ENCODE results near the gene SYK. TPM values are rescaled to one million over a fixed set of nuclear protein-coding genes. Genes with fewer than 3 reads are reported as not detected.
A peak's percentile ranks its signal among the peaks of the same experiment; 100 is the strongest.

Gene SYK
- total RNA-seq, 1 experiment from 2014 or later, result 5.3 TPM

DNA sequence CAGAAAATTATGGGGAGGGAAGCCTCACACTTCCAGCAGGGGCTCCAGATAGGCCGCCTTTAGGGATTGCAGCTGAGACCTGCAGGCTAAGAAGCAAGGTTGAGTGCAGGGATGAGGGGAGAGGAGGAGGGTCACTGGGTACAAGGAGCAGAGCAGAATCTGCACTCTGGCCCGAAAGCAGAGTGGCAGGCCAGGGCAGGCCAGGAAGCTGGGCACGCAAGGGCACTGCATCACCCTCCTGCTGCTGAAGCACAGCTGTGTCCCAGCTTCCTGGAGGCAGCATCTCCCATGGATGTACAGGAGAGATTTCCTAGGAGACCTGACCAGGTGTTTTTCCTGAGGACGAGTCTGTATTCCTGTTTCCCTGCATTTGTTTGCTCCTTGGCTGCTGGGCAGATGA is 92.1 kb downstream of the SYK start:
- Mint-ChIP-seq H3K4me1 (ENCODE audit: low read depth, unreplicated experiment) (no peaks in the 10 kb centered on the region), H3K27me3 (ENCODE audit: insufficient read depth, unreplicated experiment) (no peaks in the 10 kb centered on the region), H3K9me3 (ENCODE audit: unreplicated experiment) (no peaks in the 10 kb centered on the region), H3K4me3 (ENCODE audit: unreplicated experiment) (no peak overlapping the region), H3K36me3 (ENCODE audit: insufficient read depth, unreplicated experiment) (no peaks in the 10 kb centered on the region), H3K27ac (ENCODE audit: unreplicated experiment) (no peak overlapping the region)
- Histone ChIP-seq H3K27me3 (replicated peaks; ENCODE audit: control insufficient read depth, insufficient read depth, low read length) (no peaks in the 10 kb centered on the region), H3K9me3 (no peaks in the 10 kb centered on the region), H3K4me1 (no peaks in the 10 kb centered on the region), H3K36me3 (ENCODE audit: control insufficient read depth, insufficient read depth, low read length) (no peaks in the 10 kb centered on the region), H3K4me3 (ENCODE audit: low read depth, low read length) (no peak overlapping the region)
- no peak for DNase-seq
- intact Hi-C loops (cut with micrococcal nuclease; ENCODE audit: unreplicated experiment), result no loop called here
- BruUV-seq (replicated peaks), result no TSS peak
- ChIA-PET CTCF (no interaction called here), POLR2A (no interaction called here)
- TF ChIP-seq, protein P1, sequence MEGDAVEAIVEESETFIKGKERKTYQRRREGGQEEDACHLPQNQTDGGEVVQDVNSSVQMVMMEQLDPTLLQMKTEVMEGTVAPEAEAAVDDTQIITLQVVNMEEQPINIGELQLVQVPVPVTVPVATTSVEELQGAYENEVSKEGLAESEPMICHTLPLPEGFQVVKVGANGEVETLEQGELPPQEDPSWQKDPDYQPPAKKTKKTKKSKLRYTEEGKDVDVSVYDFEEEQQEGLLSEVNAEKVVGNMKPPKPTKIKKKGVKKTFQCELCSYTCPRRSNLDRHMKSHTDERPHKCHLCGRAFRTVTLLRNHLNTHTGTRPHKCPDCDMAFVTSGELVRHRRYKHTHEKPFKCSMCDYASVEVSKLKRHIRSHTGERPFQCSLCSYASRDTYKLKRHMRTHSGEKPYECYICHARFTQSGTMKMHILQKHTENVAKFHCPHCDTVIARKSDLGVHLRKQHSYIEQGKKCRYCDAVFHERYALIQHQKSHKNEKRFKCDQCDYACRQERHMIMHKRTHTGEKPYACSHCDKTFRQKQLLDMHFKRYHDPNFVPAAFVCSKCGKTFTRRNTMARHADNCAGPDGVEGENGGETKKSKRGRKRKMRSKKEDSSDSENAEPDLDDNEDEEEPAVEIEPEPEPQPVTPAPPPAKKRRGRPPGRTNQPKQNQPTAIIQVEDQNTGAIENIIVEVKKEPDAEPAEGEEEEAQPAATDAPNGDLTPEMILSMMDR (IDR thresholded peaks at IDR 0.05; ENCODE audit: insufficient read depth in 1 of 2, low read depth in 1 of 2, low read length in 1 of 2, severe bottlenecking in 1 of 2, unreplicated experiment in 1 of 2), result no peak

DNA sequence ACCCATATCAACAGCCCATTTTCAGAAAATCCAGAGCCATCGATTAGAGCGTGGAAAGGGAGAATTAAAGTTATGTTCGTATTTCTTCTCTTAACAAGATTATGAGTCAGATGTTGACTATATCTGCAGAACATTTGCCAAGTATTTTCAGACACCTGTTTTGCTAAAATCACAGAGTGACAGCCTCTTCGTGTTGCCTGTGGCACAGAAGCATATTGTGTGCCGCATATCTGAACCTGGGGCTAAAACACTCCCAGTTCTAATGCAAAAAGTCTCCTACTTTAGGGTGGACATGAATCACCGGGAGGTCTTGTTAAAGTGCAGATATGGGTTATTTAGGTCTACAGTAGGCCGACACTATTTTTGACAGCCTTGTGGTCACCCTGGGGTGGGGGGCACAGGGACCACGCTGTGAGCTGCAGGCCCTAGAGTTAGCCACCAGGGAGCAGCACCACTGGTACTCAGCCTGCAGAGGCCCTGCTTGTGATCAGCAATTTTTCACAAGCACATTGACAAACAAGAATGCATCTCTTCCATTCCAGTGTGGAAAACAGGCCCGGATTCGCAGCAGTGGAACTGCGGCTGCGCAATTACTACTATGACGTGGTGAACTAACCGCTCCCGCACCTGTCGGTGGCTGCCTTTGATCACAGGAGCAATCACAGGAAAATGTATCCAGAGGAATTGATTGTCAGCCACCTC is 93.5 kb downstream of the SYK start:
- no peaks in the 10 kb centered on the region for H3K27me3 Mint-ChIP-seq (ENCODE audit: insufficient read depth, unreplicated experiment)
- no peak overlapping the region for H3K4me3 Mint-ChIP-seq (ENCODE audit: unreplicated experiment)
- no peaks in the 10 kb centered on the region for H3K4me1 Mint-ChIP-seq (ENCODE audit: low read depth, unreplicated experiment)
- CTCF ChIA-PET, result no interaction called here
- Histone ChIP-seq H3K4me1 (no peaks in the 10 kb centered on the region), H3K36me3 (ENCODE audit: control insufficient read depth, insufficient read depth, low read length) (no peaks in the 10 kb centered on the region), H3K4me3 (ENCODE audit: low read depth, low read length) (no peak overlapping the region), H3K27me3 (replicated peaks; ENCODE audit: control insufficient read depth, insufficient read depth, low read length) (no peaks in the 10 kb centered on the region), H3K9me3 (no peaks in the 10 kb centered on the region)
- peak in 1 of 2 experiments; percentile 5 for DNase-seq
- H3K36me3 Mint-ChIP-seq (ENCODE audit: insufficient read depth, unreplicated experiment), result no peaks in the 10 kb centered on the region
- H3K9me3 Mint-ChIP-seq (ENCODE audit: unreplicated experiment), result no peaks in the 10 kb centered on the region
- H3K27ac Mint-ChIP-seq (ENCODE audit: unreplicated experiment), result no peak overlapping the region
- intact Hi-C loops (cut with micrococcal nuclease; ENCODE audit: unreplicated experiment), result no loop called here
- POLR2A ChIA-PET, result no interaction called here
- BruUV-seq (replicated peaks), result no TSS peak
- TF ChIP-seq, protein P1 (IDR thresholded peaks at IDR 0.05; ENCODE audit: insufficient read depth in 1 of 2, low read depth in 1 of 2, low read length in 1 of 2, severe bottlenecking in 1 of 2, unreplicated experiment in 1 of 2), result peak in 1 of 2 experiments; percentile 17

GRCh38 chr9:90895786-90896185 is 94.2 kb downstream of the SYK start:
- H3K9me3 Mint-ChIP-seq (ENCODE audit: unreplicated experiment), result no peaks in the 10 kb centered on the region
- TF ChIP-seq, protein P1 (IDR thresholded peaks at IDR 0.05; ENCODE audit: insufficient read depth in 1 of 2, low read depth in 1 of 2, low read length in 1 of 2, severe bottlenecking in 1 of 2, unreplicated experiment in 1 of 2), result no peak
- CTCF ChIA-PET, result no interaction called here
- BruUV-seq (replicated peaks), result no TSS peak
- H3K4me1 ChIP-seq, result no peaks in the 10 kb centered on the region
- no peaks in the 10 kb centered on the region for H3K4me1 Mint-ChIP-seq (ENCODE audit: low read depth, unreplicated experiment)
- no peaks in the 10 kb centered on the region for H3K36me3 Mint-ChIP-seq (ENCODE audit: insufficient read depth, unreplicated experiment)
- POLR2A ChIA-PET, result no interaction called here
- no peak for DNase-seq
- no peaks in the 10 kb centered on the region for H3K36me3 ChIP-seq (ENCODE audit: control insufficient read depth, insufficient read depth, low read length)
- H3K27ac Mint-ChIP-seq (ENCODE audit: unreplicated experiment), result no peak overlapping the region
- H3K9me3 ChIP-seq, result no peaks in the 10 kb centered on the region
- H3K4me3 ChIP-seq (ENCODE audit: low read depth, low read length), result no peak overlapping the region
- no peaks in the 10 kb centered on the region for H3K27me3 Mint-ChIP-seq (ENCODE audit: insufficient read depth, unreplicated experiment)
- no peak overlapping the region for H3K4me3 Mint-ChIP-seq (ENCODE audit: unreplicated experiment)
- intact Hi-C loops (cut with micrococcal nuclease; ENCODE audit: unreplicated experiment), result no loop called here
- no peaks in the 10 kb centered on the region for H3K27me3 ChIP-seq (replicated peaks; ENCODE audit: control insufficient read depth, insufficient read depth, low read length)

All from Caco-2 (cell line).